NCI-H1105 (cell line): ENCODE measurements around the gene PRR11.
"Not testable (repeated sequence)": the region's sequence is repeated elsewhere in the genome, so short reads cannot be mapped to it uniquely, and the experiment has no call there.

Experiments
- DNase-seq: peaks from one replicate; lab custom pipeline; 2025; lab: John Stamatoyannopoulos, UW

The PRR11 gene

GRCh38 chr17:59219992-59220327 is 64.4 kb downstream of the PRR11 start:
- no peak for DNase-seq

- DNase-seq: peak; percentile 92
Observed at GRCh38 chr17:59220328-59221158, 65.0 kb downstream of the PRR11 start, which contains the start of gene GDPD1. TSS of gene GDPD1 (plus strand) at chr17:59220511. CDS start at chr17:59220610, 99 bp downstream.

- no peak for DNase-seq
Observed at GRCh38 chr17:59221159-59221847, 65.8 kb downstream of the PRR11 start.

GRCh38 chr17:59223813-59224212 is 68.3 kb downstream of the PRR11 start:
- no peak for DNase-seq

- not testable (repeated sequence) for DNase-seq
Observed at GRCh38 chr17:59228588-59228987, 73.0 kb downstream of the PRR11 start.

- DNase-seq: no peak
Observed at GRCh38 chr17:59230764-59231163, 75.2 kb downstream of the PRR11 start.

GRCh38 chr17:59234631-59235030 is 79.1 kb downstream of the PRR11 start:
- no peak for DNase-seq

GRCh38 chr17:59238906-59239305 is 83.4 kb downstream of the PRR11 start:
- no peak for DNase-seq

- no peak for DNase-seq
Observed at GRCh38 chr17:59244081-59244480, 88.5 kb downstream of the PRR11 start.
